ENCODE results near the gene TUBB4A.
"Not testable (repeated sequence)": the region's sequence is repeated elsewhere in the genome, so short reads cannot be mapped to it uniquely, and the experiment has no call there.

DNA sequence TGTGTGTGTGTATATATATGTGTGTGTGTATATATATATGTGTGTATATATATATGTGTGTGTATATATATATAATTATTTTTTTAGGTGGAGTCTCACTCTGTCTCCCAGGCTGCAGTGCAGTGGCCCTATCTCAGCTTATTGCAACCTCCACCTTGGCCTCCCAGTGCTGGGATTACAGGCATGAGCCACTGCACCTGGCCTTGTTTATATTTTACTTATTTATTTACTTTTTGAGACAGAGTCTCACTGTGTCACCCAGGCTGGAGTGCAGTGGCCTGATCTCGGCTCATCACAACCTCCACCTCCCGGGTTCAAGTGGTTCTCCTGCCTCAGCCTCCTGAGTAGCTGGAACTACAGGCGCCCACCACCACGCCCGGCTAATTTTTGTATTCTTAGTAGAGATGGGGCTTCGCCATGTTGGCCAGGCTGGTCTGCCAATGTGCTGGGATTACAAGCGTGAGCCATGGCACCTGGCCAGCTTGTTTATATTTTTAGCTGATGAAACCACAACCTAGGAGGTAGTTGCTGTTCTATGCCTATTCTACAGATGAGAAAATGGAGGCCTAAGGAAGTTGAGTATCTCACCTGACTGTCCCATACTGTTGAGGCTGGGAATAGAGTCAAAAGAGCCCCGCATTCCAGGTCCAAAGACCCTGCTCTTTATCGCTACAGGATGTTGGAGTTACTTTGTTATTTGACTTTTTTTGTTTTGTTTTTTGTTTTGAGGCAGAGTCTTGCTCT, 6.1 kb upstream of the TUBB4A start:
- TF ChIP-seq RAD21 (conservative IDR thresholded peaks at IDR 0.05); EP300 (conservative IDR thresholded peaks at IDR 0.05; ENCODE audit: poor library complexity, severe bottlenecking); EZH2 (IDR thresholded peaks at IDR 0.05; ENCODE audit: borderline replicate concordance, insufficient read depth, low read length, poor library complexity, severe bottlenecking); POLR2AphosphoS5 (IDR thresholded peaks at IDR 0.05); TAF1 (IDR thresholded peaks at IDR 0.05; ENCODE audit: low read depth): not testable (repeated sequence)
- TF ChIP-seq, protein P1, sequence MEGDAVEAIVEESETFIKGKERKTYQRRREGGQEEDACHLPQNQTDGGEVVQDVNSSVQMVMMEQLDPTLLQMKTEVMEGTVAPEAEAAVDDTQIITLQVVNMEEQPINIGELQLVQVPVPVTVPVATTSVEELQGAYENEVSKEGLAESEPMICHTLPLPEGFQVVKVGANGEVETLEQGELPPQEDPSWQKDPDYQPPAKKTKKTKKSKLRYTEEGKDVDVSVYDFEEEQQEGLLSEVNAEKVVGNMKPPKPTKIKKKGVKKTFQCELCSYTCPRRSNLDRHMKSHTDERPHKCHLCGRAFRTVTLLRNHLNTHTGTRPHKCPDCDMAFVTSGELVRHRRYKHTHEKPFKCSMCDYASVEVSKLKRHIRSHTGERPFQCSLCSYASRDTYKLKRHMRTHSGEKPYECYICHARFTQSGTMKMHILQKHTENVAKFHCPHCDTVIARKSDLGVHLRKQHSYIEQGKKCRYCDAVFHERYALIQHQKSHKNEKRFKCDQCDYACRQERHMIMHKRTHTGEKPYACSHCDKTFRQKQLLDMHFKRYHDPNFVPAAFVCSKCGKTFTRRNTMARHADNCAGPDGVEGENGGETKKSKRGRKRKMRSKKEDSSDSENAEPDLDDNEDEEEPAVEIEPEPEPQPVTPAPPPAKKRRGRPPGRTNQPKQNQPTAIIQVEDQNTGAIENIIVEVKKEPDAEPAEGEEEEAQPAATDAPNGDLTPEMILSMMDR (IDR thresholded peaks at IDR 0.05; ENCODE audit: poor library complexity, severe bottlenecking) = not testable (repeated sequence)

All from neural cell (in vitro differentiated cells).